H1 (cell line): Measurements from ENCODE around the gene SEMA4D. TPM values are rescaled to one million over a fixed set of nuclear protein-coding genes. Genes with fewer than 3 reads are reported as not detected.
"Not testable (repeated sequence)": the region's sequence is repeated elsewhere in the genome, so short reads cannot be mapped to it uniquely, and the experiment has no call there.

Experiments used
- CTCF ChIA-PET: fragments of 300-600 bp; sonication (Branson Sonifier 250); formaldehyde crosslinking; loops from one replicate; lab custom pipeline; 2021; ENCODE audit not compliant: partially characterized antibody; lab: Charles Lee
- POLR2A ChIA-PET: fragments of 300-600 bp; sonication (Branson Sonifier 250); formaldehyde crosslinking; loops from one replicate; lab custom pipeline; 2021; ENCODE audit warnings: inconsistent platforms; ENCODE audit not compliant: partially characterized antibody; lab: Charles Lee
- DNase-seq, 2 experiments: peaks; one replicate each; pipeline versions ENCODE4 v3.0.0 to v3.0.0-alpha.2; 2010 to 2022; ENCODE audit warnings: low spot score in 2 of 2, low read depth in 1 of 2, mixed read lengths in 1 of 2
- FAIRE-seq: peaks from 2 replicates; lab custom pipeline; 2011; peaks lifted over from hg19 to GRCh38; lab: Jason Lieb, UNC
- H2AFZ ChIP-seq: 2 replicates; pipeline ENCODE4 v1.8.1; 2012; ENCODE audit warnings: low read length, inconsistent platforms
- H2AK5ac ChIP-seq: 2 replicates; pipeline ENCODE4 v1.6.1; 2013; ENCODE audit warnings: low read depth, low read length
- H2BK120ac ChIP-seq: replicated peaks from 2 replicates; pipeline ENCODE3; 2013; ENCODE audit warnings: low read depth, low read length, inconsistent platforms
- H2BK12ac ChIP-seq: 2 replicates; pipeline ENCODE4 v1.6.1; 2013; ENCODE audit warnings: low read depth, low read length
- H2BK15ac ChIP-seq: 2 replicates; pipeline ENCODE4 v1.6.1; 2013; ENCODE audit warnings: low read length
- H2BK20ac ChIP-seq: 2 replicates; pipeline ENCODE4 v1.6.1; 2013; ENCODE audit warnings: low read length
- H2BK5ac ChIP-seq: 2 replicates; pipeline ENCODE4 v1.6.1; 2013; ENCODE audit warnings: low read depth, low read length
- H3K14ac ChIP-seq: 2 replicates; pipeline ENCODE4 v1.6.1; 2013; ENCODE audit warnings: inconsistent platforms; ENCODE audit not compliant: insufficient read length
- H3K18ac ChIP-seq: 2 replicates; pipeline ENCODE4 v1.6.1; 2013; ENCODE audit warnings: low read length; ENCODE audit errors: extremely low read depth
- H3K23ac ChIP-seq: 2 replicates; pipeline ENCODE4 v1.6.1; 2013; ENCODE audit warnings: inconsistent platforms; ENCODE audit not compliant: insufficient read length
- H3K23me2 ChIP-seq: 2 replicates; pipeline ENCODE4 v1.6.1; 2013; ENCODE audit warnings: low read depth, low read length
- H3K27ac ChIP-seq: 2 replicates; pipeline ENCODE4 v1.6.1; 2011; ENCODE audit warnings: low read depth, low read length, inconsistent platforms
- H3K27me3 ChIP-seq, 4 experiments: replicated peaks in 1 of 4; 1 replicate in 1 of 4; 2 replicates in 3 of 4; pipeline versions ENCODE4 v1.6.1 to v1.8.1; 2011 to 2013; ENCODE audit warnings: low read length in 3 of 4, mild to moderate bottlenecking in 3 of 4, inconsistent platforms in 2 of 4, mixed read lengths in 2 of 4, moderate library complexity in 1 of 4; ENCODE audit not compliant: control insufficient read depth in 3 of 4, insufficient read depth in 3 of 4; ENCODE audit errors: extremely low read depth in 1 of 4
- H3K36me3 ChIP-seq, 4 experiments: 2 replicates each; pipeline versions ENCODE4 v1.6.1 to v1.8.1; 2011 to 2013; ENCODE audit warnings: mild to moderate bottlenecking in 4 of 4, low read length in 3 of 4, moderate library complexity in 2 of 4, control low read depth in 1 of 4, inconsistent platforms in 1 of 4; ENCODE audit not compliant: insufficient read depth in 4 of 4, control insufficient read depth in 2 of 4
- H3K4ac ChIP-seq: replicated peaks from 2 replicates; pipeline ENCODE3; 2013; ENCODE audit warnings: low read length, low read depth, mixed read lengths, inconsistent platforms; ENCODE audit not compliant: insufficient read length
- H3K4me1 ChIP-seq, 4 experiments: replicated peaks in 1 of 4; 1 replicate in 1 of 4; 2 replicates in 3 of 4; pipeline versions ENCODE4 v1.6.1 to v1.8.1; 2011 to 2013; ENCODE audit warnings: low read length in 3 of 4, inconsistent platforms in 2 of 4, mixed read lengths in 1 of 4; ENCODE audit not compliant: insufficient read depth in 4 of 4, control insufficient read depth in 3 of 4
- H3K4me2 ChIP-seq, 2 experiments: 2 replicates each; pipeline versions ENCODE4 v1.6.1 to v1.8.1; 2011 to 2013; ENCODE audit warnings: low read depth in 2 of 2, low read length in 2 of 2, control low read depth in 1 of 2, inconsistent platforms in 1 of 2, mild to moderate bottlenecking in 1 of 2; ENCODE audit not compliant: insufficient read depth in 1 of 2
- H3K4me3 ChIP-seq, 4 experiments: fragments of 200-600, 300-600 bp in 1 of 4; sonication (generic), shearing (Covaris generic), sonication (Bioruptor Twin) in 1 of 4; 2 replicates each; pipeline versions ENCODE4 v1.5.1 to v1.8.1; 2011 to 2016; ENCODE audit warnings: low read length in 4 of 4, low read depth in 3 of 4, control low read depth in 2 of 4, inconsistent platforms in 2 of 4, mild to moderate bottlenecking in 2 of 4, mixed read lengths in 1 of 4, moderate library complexity in 1 of 4; ENCODE audit not compliant: insufficient read depth in 2 of 4; ENCODE audit errors: extremely low read depth in 1 of 4
- H3K56ac ChIP-seq: replicated peaks from 2 replicates; pipeline ENCODE3; 2013; ENCODE audit warnings: low read depth, mild to moderate bottlenecking, mixed read lengths, low read length, inconsistent platforms; ENCODE audit not compliant: insufficient read length
- H3K79me1 ChIP-seq: 2 replicates; pipeline ENCODE4 v1.6.1; 2013; ENCODE audit warnings: low read depth, low read length, control low read depth
- H3K79me2 ChIP-seq, 2 experiments: 2 replicates each; pipeline versions ENCODE4 v1.6.1 to v1.8.1; 2012 to 2013; ENCODE audit warnings: low read length in 2 of 2, mild to moderate bottlenecking in 2 of 2, inconsistent platforms in 1 of 2; ENCODE audit not compliant: insufficient read depth in 2 of 2, control insufficient read depth in 1 of 2
- H3K9ac ChIP-seq, 4 experiments: replicated peaks in 1 of 4; 1 replicate in 1 of 4; 2 replicates in 3 of 4; pipeline versions ENCODE4 v1.6.1 to v1.8.1; 2011 to 2013; ENCODE audit warnings: low read depth in 3 of 4, low read length in 3 of 4, control low read depth in 2 of 4, mild to moderate bottlenecking in 2 of 4, moderate library complexity in 2 of 4, inconsistent platforms in 1 of 4; ENCODE audit errors: extremely low read depth in 1 of 4
- H3K9me3 ChIP-seq, 2 experiments: 2 replicates each; pipeline versions ENCODE4 v1.6.1 to v1.8.1; 2012 to 2013; ENCODE audit warnings: mild to moderate bottlenecking in 2 of 2, moderate library complexity in 2 of 2, control low read depth in 1 of 2, inconsistent platforms in 1 of 2, low read depth in 1 of 2, low read length in 1 of 2, mixed read lengths in 1 of 2; ENCODE audit not compliant: insufficient read depth in 2 of 2
- H4K20me1 ChIP-seq, 2 experiments: replicated peaks in 1 of 2; 2 replicates each; pipeline versions ENCODE3 to v1.8.1; 2011 to 2013; ENCODE audit warnings: inconsistent platforms in 2 of 2, low read length in 2 of 2, mild to moderate bottlenecking in 1 of 2; ENCODE audit not compliant: insufficient read depth in 2 of 2, control insufficient read depth in 1 of 2
- H4K5ac ChIP-seq: 2 replicates; pipeline ENCODE4 v1.6.1; 2013; ENCODE audit warnings: low read length, low read depth, mixed read lengths, inconsistent platforms; ENCODE audit not compliant: insufficient read length
- H4K8ac ChIP-seq: 2 replicates; pipeline ENCODE4 v1.8.0; 2013; ENCODE audit warnings: mild to moderate bottlenecking, moderate library complexity, low read length, inconsistent platforms; ENCODE audit not compliant: insufficient read depth; ENCODE audit errors: extremely low read depth
- H4K91ac ChIP-seq: replicated peaks from 2 replicates; pipeline ENCODE3; 2013; ENCODE audit warnings: low read length, mixed read lengths, inconsistent platforms; ENCODE audit not compliant: insufficient read length
- WGBS, 2 experiments: shearing (Covaris generic) in 1 of 2; methylation state at CpG; one replicate each; pipeline versions ENCODE4 v1.1.6 to v1.1.7; 2013 to 2015; ENCODE audit warnings: low lambda C conversion rate in 2 of 2, mixed read lengths in 2 of 2, inconsistent platforms in 1 of 2, low coverage in 1 of 2, missing lambda C conversion rate in 1 of 2; ENCODE audit not compliant: insufficient replicate concordance in 2 of 2, insufficient coverage in 1 of 2, insufficient read length in 1 of 2; ENCODE audit errors: extremely low coverage in 1 of 2, missing lambda C conversion rate in 1 of 2; 5-methylcytosine and 5-hydroxymethylcytosine counted together
- polyA plus RNA-seq, 7 experiments: library from polyadenylated mRNA; depleted of rRNA in 3 of 7; stranded (reverse) in 5 of 7; unstranded in 2 of 7; fragments of >200 nt in 5 of 7; fragments of 200-250 nt in 2 of 7; gene quantifications; 1 replicate in 5 of 7; 2 replicates in 1 of 7; 4 replicates in 1 of 7; pipeline versions ENCODE4 v1.2.1 to v1.2.3, GENCODE V29; 2011 to 2013; ENCODE audit warnings: missing spikeins in 2 of 7, mixed read lengths in 2 of 7
- total RNA-seq: library from RNA; stranded (reverse); fragmentation: NEBNext Ultra II Directional; extraction: Animal tissue kit (Norgen Biotek cat#: 25700); gene quantifications from 2 replicates; pipeline ENCODE4 v1.2.1, GENCODE V29; 2021

Gene SEMA4D
- total and polyA plus RNA-seq, 2 of the 8 experiments (the other 6 are each of a cell fraction or from before 2014, with no cell fraction given), result 21.0 to 70.4 TPM

DNA sequence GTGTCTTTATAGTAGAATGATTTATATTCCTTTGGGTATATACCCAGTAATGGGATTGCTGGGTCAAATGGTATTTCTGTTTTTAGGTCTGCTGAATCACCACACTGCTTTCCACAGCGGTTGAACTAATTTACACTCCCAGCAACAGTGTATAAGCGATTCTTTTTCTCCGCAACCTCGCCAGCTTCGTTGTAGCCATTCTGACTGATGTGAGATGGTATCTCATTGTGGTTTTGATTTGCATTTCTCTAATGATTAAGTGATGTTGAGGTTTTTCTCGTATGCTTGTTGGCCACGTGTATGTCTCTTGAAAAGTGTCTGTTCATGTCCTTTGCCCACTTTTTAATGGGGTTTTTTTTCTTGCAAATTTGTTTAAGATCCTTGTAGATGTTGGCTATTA is 154.1 kb downstream of the SEMA4D start:
- H2BK20ac ChIP-seq, H3K27ac ChIP-seq, H4K20me1 ChIP-seq, H3K4me2 ChIP-seq, DNase-seq, H2AFZ ChIP-seq, H3K4ac ChIP-seq, H3K23ac ChIP-seq, H4K5ac ChIP-seq, H3K4me1 ChIP-seq, H3K79me1 ChIP-seq, FAIRE-seq, H2BK15ac ChIP-seq, H3K23me2 ChIP-seq, H3K4me3 ChIP-seq, H2BK120ac ChIP-seq, H3K79me2 ChIP-seq, POLR2A ChIA-PET, H3K18ac ChIP-seq, H3K9ac ChIP-seq, H3K56ac ChIP-seq, H2BK12ac ChIP-seq, H2AK5ac ChIP-seq, H3K9me3 ChIP-seq, H4K8ac ChIP-seq, H4K91ac ChIP-seq, H3K14ac ChIP-seq, H3K27me3 ChIP-seq, H2BK5ac ChIP-seq: not testable (repeated sequence)
- CTCF ChIA-PET, result interaction anchor here (0.7 kb wide), 1 partner anchor 1623 kb away, joined by 3 read pairs; no protein-coding TSS in a partner anchor
- H3K36me3 ChIP-seq, result peaks cover 21 to 82% (median 58%) of the 10 kb centered on the region in 4 experiments
- 90% methylated on average over 7 of the region's 7 CpGs; no CpG with 5 or more reads in 1 of the 2 experiments for WGBS, 2 experiments
